Smooth muscle cell (in vitro differentiated cells): Measurements from ENCODE around the gene ENPP1. TPM values are rescaled to one million over a fixed set of nuclear protein-coding genes. Genes with fewer than 3 reads are reported as not detected.

Experiments
- DNase-seq: peaks from one replicate; lab custom pipeline; 2025; ENCODE audit not compliant: unreplicated experiment; lab: John Stamatoyannopoulos, UW
- H2AFZ ChIP-seq: fragments of 200-600 bp; sonication (generic); 2 replicates; pipeline ENCODE4 v1.6.0; 2016; ENCODE audit warnings: antibody characterized with exemption, low read depth, mild to moderate bottlenecking
- H3F3A ChIP-seq: fragments of 200-600 bp; sonication (generic); 2 replicates; pipeline ENCODE4 v1.6.0; 2017; ENCODE audit warnings: antibody characterized with exemption, low read depth
- H3K27ac ChIP-seq: fragments of 200-600 bp; sonication (generic); 2 replicates; pipeline ENCODE4 v1.5.1; 2016; ENCODE audit warnings: low read depth, mild to moderate bottlenecking
- H3K27me3 ChIP-seq: fragments of 200-600 bp; sonication (generic); 2 replicates; pipeline ENCODE4 v1.6.1; 2016; ENCODE audit warnings: low read depth, mild to moderate bottlenecking
- H3K36me3 ChIP-seq: fragments of 200-600 bp; sonication (generic); 2 replicates; pipeline ENCODE4 v1.5.1; 2016; ENCODE audit warnings: low read depth
- H3K4me1 ChIP-seq: fragments of 200-600 bp; sonication (generic); 2 replicates; pipeline ENCODE4 v1.5.1; 2016; ENCODE audit warnings: low read depth
- H3K4me2 ChIP-seq: fragments of 200-600 bp; sonication (generic); 2 replicates; pipeline ENCODE4 v1.6.0; 2016; ENCODE audit warnings: mild to moderate bottlenecking
- H3K4me3 ChIP-seq: fragments of 200-600 bp; sonication (generic); 2 replicates; pipeline ENCODE4 v1.5.1; 2016; ENCODE audit warnings: mild to moderate bottlenecking
- H3K79me2 ChIP-seq: fragments of 200-600 bp; sonication (generic); 2 replicates; pipeline ENCODE4 v1.6.0; 2016; ENCODE audit warnings: low read depth, mild to moderate bottlenecking
- H3K9ac ChIP-seq: fragments of 200-600 bp; sonication (generic); 2 replicates; pipeline ENCODE4 v1.6.0; 2016; ENCODE audit warnings: low read depth
- H3K9me3 ChIP-seq: fragments of 200-600 bp; sonication (generic); replicated peaks from 2 replicates; pipeline ENCODE4 v1.5.1; 2016; ENCODE audit warnings: low read depth
- H4K20me1 ChIP-seq: fragments of 200-600 bp; sonication (generic); 2 replicates; pipeline ENCODE4 v1.6.0; 2016; ENCODE audit warnings: low read depth
- WGBS: methylation state at CpG from one replicate; pipeline ENCODE4 v1.1.7; 2016; ENCODE audit warnings: low lambda C conversion rate; 5-methylcytosine and 5-hydroxymethylcytosine counted together
- polyA plus RNA-seq: library from polyadenylated mRNA; unstranded; fragments of >200 nt; fragmentation: Nextera tagmentation; extraction: Ambion mirVana; gene quantifications from 2 replicates; pipeline ENCODE4 v1.2.1, GENCODE V29; 2016
- total RNA-seq: library from RNA; depleted of rRNA; stranded (reverse); fragments of >200 nt; gene quantifications from 2 replicates; pipeline ENCODE4 v1.2.3, GENCODE V29; 2014
- TF ChIP-seq, protein P1 (sequence below): fragments of 200-600 bp; sonication (generic); IDR thresholded peaks from 2 replicates; pipeline ENCODE4 v1.5.1; 2017; ENCODE audit warnings: borderline replicate concordance, mild to moderate bottlenecking, antibody characterized with exemption; ENCODE audit not compliant: insufficient read depth, poor library complexity, severe bottlenecking

Gene ENPP1
- total and polyA plus RNA-seq, 2 experiments from 2014 or later = 329 to 433 TPM

- WGBS = 41% methylated on average over 1 of the region's 1 CpG
- peaks cover 33% of the 10 kb centered on the region for H3K4me1 ChIP-seq
Measured at GRCh38 chr6:131861381-131861780, 53.6 kb downstream of the ENPP1 start.

GRCh38 chr6:131862476-131862875 is 54.7 kb downstream of the ENPP1 start:
- Histone ChIP-seq H3K27me3 (no peaks in the 10 kb centered on the region), H3K4me2 (peak overlapping the region; percentile 43), H2AFZ (no peak overlapping the region), H3K79me2 (no peaks in the 10 kb centered on the region), H4K20me1 (peaks cover under 1% of the 10 kb centered on the region), H3F3A (peaks cover 34% of the 10 kb centered on the region), H3K9me3 (no peaks in the 10 kb centered on the region), H3K4me1 (peaks cover 33% of the 10 kb centered on the region), H3K9ac (no peak overlapping the region), H3K27ac (peak overlapping the region; percentile 92), H3K4me3 (no peak overlapping the region), H3K36me3 (peaks cover 2% of the 10 kb centered on the region)
- WGBS = 6% methylated on average over 5 of the region's 5 CpGs
- TF ChIP-seq, protein P1, sequence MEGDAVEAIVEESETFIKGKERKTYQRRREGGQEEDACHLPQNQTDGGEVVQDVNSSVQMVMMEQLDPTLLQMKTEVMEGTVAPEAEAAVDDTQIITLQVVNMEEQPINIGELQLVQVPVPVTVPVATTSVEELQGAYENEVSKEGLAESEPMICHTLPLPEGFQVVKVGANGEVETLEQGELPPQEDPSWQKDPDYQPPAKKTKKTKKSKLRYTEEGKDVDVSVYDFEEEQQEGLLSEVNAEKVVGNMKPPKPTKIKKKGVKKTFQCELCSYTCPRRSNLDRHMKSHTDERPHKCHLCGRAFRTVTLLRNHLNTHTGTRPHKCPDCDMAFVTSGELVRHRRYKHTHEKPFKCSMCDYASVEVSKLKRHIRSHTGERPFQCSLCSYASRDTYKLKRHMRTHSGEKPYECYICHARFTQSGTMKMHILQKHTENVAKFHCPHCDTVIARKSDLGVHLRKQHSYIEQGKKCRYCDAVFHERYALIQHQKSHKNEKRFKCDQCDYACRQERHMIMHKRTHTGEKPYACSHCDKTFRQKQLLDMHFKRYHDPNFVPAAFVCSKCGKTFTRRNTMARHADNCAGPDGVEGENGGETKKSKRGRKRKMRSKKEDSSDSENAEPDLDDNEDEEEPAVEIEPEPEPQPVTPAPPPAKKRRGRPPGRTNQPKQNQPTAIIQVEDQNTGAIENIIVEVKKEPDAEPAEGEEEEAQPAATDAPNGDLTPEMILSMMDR = no peak
- DNase-seq = no peak

More at GRCh38 chr6:131861381-131861780, 53.6 kb downstream of the ENPP1 start:
- Histone ChIP-seq H2AFZ (no peak overlapping the region), H3K79me2 (no peaks in the 10 kb centered on the region), H3K27ac (peak overlapping the region; percentile 92), H3K9ac (no peak overlapping the region), H4K20me1 (no peaks in the 10 kb centered on the region), H3K27me3 (no peaks in the 10 kb centered on the region), H3K36me3 (peaks cover 2% of the 10 kb centered on the region), H3K4me2 (peak overlapping the region; percentile 63), H3K4me3 (no peak overlapping the region), H3F3A (peaks cover 34% of the 10 kb centered on the region), H3K9me3 (no peaks in the 10 kb centered on the region)
- DNase-seq = no peak
- TF ChIP-seq, protein P1 = no peak

DNA sequence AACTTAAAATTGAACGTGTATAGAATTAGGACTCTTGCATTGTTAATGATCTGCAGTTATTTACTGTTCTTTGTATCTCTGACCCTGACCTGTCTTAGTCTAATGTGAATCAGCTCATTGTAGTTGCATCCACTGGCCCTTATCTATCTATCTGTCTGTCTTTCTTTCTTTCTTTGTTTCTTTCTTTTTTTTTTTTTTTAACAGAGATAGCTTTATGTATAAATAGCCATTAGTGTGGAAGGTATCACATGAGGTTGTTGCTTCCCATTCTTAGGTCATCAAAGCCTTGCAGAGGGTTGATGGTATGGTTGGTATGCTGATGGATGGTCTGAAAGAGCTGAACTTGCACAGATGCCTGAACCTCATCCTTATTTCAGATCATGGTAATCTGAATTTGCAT is 59.9 kb downstream of the ENPP1 start:
- 64% methylated on average over 1 of the region's 1 CpG for WGBS

More for the DNA sequence above, 59.9 kb downstream of the ENPP1 start:
- H3K4me2 ChIP-seq = peak overlapping the region; percentile 19
- peaks cover 11% of the 10 kb centered on the region for H3K4me1 ChIP-seq
- TF ChIP-seq, protein P1 = no peak
- H4K20me1 ChIP-seq = peaks cover 12% of the 10 kb centered on the region
- H2AFZ ChIP-seq = no peak overlapping the region
- H3K79me2 ChIP-seq = no peaks in the 10 kb centered on the region
- no peak overlapping the region for H3K4me3 ChIP-seq
- peaks cover 7% of the 10 kb centered on the region for H3F3A ChIP-seq
- peak overlapping the region; percentile 61 for H3K27ac ChIP-seq
- H3K27me3 ChIP-seq = no peaks in the 10 kb centered on the region
- no peak overlapping the region for H3K9ac ChIP-seq
- peaks cover 5% of the 10 kb centered on the region for H3K36me3 ChIP-seq
- DNase-seq = no peak
- H3K9me3 ChIP-seq = no peaks in the 10 kb centered on the region
